ENCODE results near the gene IQGAP2. TPM values are rescaled to one million over a fixed set of nuclear protein-coding genes. Genes with fewer than 3 reads are reported as not detected.

Gene IQGAP2
- total and polyA plus RNA-seq, 2 of the 8 experiments (the other 6 are each of a cell fraction or from before 2014, with no cell fraction given), result 19.7 to 66.0 TPM

DNA sequence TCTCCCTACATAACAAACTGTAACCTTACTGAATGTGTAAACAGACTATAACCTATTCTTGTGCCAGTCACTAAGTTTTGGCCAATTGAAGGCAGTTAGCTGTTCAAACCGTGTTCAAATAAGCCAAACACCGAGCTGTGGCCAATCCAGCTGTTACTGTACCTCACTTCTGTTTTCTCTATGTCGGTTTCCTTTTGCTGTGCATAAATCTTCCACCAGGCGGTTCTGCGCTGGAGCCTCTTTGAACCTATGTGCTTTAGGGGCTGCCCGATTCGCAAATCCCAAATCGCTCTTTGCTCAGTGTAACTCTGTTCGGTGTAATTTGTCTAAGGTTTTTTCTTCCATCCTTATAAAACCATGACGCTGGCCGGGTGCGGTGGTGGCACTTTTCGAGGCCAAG, 344.6 kb downstream of the IQGAP2 start:
- FAIRE-seq, result no peak
- H3K18ac ChIP-seq (ENCODE audit: extremely low read depth, low read length), result no peak overlapping the region
- H3K9ac ChIP-seq (replicated peaks in 1 of 4; ENCODE audit: extremely low read depth in 1 of 4, low read depth in 3 of 4, low read length in 3 of 4), result no peak overlapping the region

More for the DNA sequence above, 344.6 kb downstream of the IQGAP2 start:
- no peak overlapping the region for H2BK120ac ChIP-seq (replicated peaks; ENCODE audit: low read depth, low read length)
- H3K56ac ChIP-seq (replicated peaks; ENCODE audit: insufficient read length, low read depth, low read length), result no peak overlapping the region
- ChIA-PET POLR2A (ENCODE audit: partially characterized antibody) (interaction anchor here (1.0 kb wide), 1 partner anchor 11 kb away, joined by 3 read pairs; no protein-coding TSS in a partner anchor), CTCF (ENCODE audit: partially characterized antibody) (interaction anchor here (0.6 to 1.7 kb wide), 7 partner anchors 10 to 121 kb away, joined by 3 to 6 read pairs (median 3); no protein-coding TSS in a partner anchor)
- no peaks in the 10 kb centered on the region for H3K79me1 ChIP-seq (ENCODE audit: low read depth, low read length)
- 92% methylated on average over 13 of the region's 13 CpGs; no CpG with 5 or more reads in 1 of the 2 experiments for WGBS, 2 experiments (ENCODE audit: extremely low coverage in 1 of 2, insufficient coverage in 1 of 2, insufficient read length in 1 of 2, insufficient replicate concordance in 2 of 2, low coverage in 1 of 2, low lambda C conversion rate in 2 of 2, missing lambda C conversion rate in 1 of 2)
- H2AFZ ChIP-seq (ENCODE audit: low read length), result no peak overlapping the region
- H3K36me3 ChIP-seq (ENCODE audit: control insufficient read depth in 2 of 4, insufficient read depth in 4 of 4, low read length in 3 of 4), result no peaks in the 10 kb centered on the region
- H3K27ac ChIP-seq (ENCODE audit: low read depth, low read length), result no peak overlapping the region
- no peak overlapping the region for H3K4me3 ChIP-seq (ENCODE audit: extremely low read depth in 1 of 4, insufficient read depth in 2 of 4, low read depth in 3 of 4, low read length in 4 of 4)
- H2BK15ac ChIP-seq (ENCODE audit: low read length), result no peak overlapping the region
- H3K9me3 ChIP-seq (ENCODE audit: insufficient read depth in 2 of 2, low read depth in 1 of 2, low read length in 1 of 2), result no peaks in the 10 kb centered on the region
- no peak for DNase-seq (ENCODE audit: low read depth in 1 of 2, low spot score in 2 of 2)
- no peaks in the 10 kb centered on the region for H3K27me3 ChIP-seq (replicated peaks in 1 of 4; ENCODE audit: control insufficient read depth in 3 of 4, extremely low read depth in 1 of 4, insufficient read depth in 3 of 4, low read length in 3 of 4)
- no peak overlapping the region for H2BK12ac ChIP-seq (ENCODE audit: low read depth, low read length)
- H2BK20ac ChIP-seq (ENCODE audit: low read length), result no peak overlapping the region
- H4K20me1 ChIP-seq (replicated peaks in 1 of 2; ENCODE audit: control insufficient read depth in 1 of 2, insufficient read depth in 2 of 2, low read length in 2 of 2), result no peaks in the 10 kb centered on the region
- H2AK5ac ChIP-seq (ENCODE audit: low read depth, low read length), result no peak overlapping the region
- no peak overlapping the region for H3K14ac ChIP-seq (ENCODE audit: insufficient read length)
- no peak overlapping the region for H2BK5ac ChIP-seq (ENCODE audit: low read depth, low read length)
- H3K23ac ChIP-seq (ENCODE audit: insufficient read length), result no peak overlapping the region
- H3K4me2 ChIP-seq (ENCODE audit: insufficient read depth in 1 of 2, low read depth in 2 of 2, low read length in 2 of 2), result no peak overlapping the region
- TF ChIP-seq EZH2 (IDR thresholded peaks at IDR 0.05; ENCODE audit: low read depth, low read length, severe bottlenecking) (no peak), RAD21 (IDR thresholded peaks at IDR 0.05 in 1 of 2, conservative IDR thresholded peaks at IDR 0.05 in 1 of 2; ENCODE audit: low read depth in 2 of 2, low read length in 2 of 2) (no peak; a peak in 1 of 4 replicates), CTCF (IDR thresholded peaks at IDR 0.05; ENCODE audit: control extremely low read depth in 1 of 3, insufficient read depth in 1 of 3, low read depth in 1 of 3, low read length in 3 of 3) (no peak)
- H3K4me1 ChIP-seq (replicated peaks in 1 of 4; ENCODE audit: control insufficient read depth in 3 of 4, insufficient read depth in 4 of 4, low read length in 3 of 4), result no peaks in the 10 kb centered on the region
- no peak overlapping the region for H3K4ac ChIP-seq (replicated peaks; ENCODE audit: insufficient read length, low read depth, low read length)
- no peak overlapping the region for H4K5ac ChIP-seq (ENCODE audit: insufficient read length, low read depth, low read length)
- no peak overlapping the region for H4K8ac ChIP-seq (ENCODE audit: extremely low read depth, insufficient read depth, low read length)
- no peaks in the 10 kb centered on the region for H3K79me2 ChIP-seq (ENCODE audit: control insufficient read depth in 1 of 2, insufficient read depth in 2 of 2, low read length in 2 of 2)
- H3K23me2 ChIP-seq (ENCODE audit: low read depth, low read length), result no peaks in the 10 kb centered on the region; the same call in 1 of the 2 replicates
- no peak overlapping the region for H4K91ac ChIP-seq (replicated peaks; ENCODE audit: insufficient read length, low read length)

Data from H1 (cell line).